ENCODE measurements around the gene HACL1.

The HACL1 gene

DNA sequence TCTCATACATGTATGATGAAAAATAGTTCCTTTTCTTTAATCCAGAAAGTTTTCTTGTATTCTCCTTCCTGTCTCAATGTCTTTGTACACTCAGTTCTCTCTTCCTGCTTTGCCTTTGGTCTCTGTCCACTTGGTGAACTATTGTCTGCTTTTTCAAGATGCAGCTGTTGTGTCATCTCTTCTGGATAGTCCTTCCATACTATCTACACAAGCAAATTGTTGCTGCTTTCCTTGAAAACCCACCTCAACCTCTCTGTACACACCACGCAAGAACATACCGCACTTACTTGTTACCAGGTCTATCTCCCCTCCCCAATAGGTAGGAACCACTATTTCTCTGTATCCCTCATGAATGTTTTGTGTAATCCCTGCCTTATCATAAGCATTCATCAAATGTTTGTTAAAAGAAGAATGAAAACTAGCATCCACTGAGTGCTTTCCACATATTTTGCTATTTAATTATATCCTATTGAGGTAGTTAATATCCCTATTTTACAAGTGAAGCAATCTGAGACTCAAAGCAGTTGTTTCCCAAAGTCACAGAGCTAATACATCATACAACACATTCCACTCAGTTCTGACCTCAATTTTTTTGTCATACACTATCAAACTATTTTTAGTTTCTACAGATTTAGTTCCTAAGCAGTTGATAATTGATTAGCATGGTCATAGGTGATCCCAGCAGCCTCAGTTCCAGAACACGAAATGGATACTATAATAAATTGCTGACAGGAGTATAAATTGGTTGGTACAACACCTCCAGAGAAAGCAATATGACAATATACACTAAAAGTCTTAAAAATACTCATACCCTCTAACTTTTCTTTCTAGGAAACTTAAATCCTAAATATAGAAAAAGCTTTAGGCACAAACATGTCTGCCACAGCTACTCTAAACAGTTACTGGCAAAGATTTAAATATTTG lies 19.6 kb downstream of the HACL1 start:
- POLR2A ChIA-PET, result no interaction called here
- TF ChIP-seq, protein P1, sequence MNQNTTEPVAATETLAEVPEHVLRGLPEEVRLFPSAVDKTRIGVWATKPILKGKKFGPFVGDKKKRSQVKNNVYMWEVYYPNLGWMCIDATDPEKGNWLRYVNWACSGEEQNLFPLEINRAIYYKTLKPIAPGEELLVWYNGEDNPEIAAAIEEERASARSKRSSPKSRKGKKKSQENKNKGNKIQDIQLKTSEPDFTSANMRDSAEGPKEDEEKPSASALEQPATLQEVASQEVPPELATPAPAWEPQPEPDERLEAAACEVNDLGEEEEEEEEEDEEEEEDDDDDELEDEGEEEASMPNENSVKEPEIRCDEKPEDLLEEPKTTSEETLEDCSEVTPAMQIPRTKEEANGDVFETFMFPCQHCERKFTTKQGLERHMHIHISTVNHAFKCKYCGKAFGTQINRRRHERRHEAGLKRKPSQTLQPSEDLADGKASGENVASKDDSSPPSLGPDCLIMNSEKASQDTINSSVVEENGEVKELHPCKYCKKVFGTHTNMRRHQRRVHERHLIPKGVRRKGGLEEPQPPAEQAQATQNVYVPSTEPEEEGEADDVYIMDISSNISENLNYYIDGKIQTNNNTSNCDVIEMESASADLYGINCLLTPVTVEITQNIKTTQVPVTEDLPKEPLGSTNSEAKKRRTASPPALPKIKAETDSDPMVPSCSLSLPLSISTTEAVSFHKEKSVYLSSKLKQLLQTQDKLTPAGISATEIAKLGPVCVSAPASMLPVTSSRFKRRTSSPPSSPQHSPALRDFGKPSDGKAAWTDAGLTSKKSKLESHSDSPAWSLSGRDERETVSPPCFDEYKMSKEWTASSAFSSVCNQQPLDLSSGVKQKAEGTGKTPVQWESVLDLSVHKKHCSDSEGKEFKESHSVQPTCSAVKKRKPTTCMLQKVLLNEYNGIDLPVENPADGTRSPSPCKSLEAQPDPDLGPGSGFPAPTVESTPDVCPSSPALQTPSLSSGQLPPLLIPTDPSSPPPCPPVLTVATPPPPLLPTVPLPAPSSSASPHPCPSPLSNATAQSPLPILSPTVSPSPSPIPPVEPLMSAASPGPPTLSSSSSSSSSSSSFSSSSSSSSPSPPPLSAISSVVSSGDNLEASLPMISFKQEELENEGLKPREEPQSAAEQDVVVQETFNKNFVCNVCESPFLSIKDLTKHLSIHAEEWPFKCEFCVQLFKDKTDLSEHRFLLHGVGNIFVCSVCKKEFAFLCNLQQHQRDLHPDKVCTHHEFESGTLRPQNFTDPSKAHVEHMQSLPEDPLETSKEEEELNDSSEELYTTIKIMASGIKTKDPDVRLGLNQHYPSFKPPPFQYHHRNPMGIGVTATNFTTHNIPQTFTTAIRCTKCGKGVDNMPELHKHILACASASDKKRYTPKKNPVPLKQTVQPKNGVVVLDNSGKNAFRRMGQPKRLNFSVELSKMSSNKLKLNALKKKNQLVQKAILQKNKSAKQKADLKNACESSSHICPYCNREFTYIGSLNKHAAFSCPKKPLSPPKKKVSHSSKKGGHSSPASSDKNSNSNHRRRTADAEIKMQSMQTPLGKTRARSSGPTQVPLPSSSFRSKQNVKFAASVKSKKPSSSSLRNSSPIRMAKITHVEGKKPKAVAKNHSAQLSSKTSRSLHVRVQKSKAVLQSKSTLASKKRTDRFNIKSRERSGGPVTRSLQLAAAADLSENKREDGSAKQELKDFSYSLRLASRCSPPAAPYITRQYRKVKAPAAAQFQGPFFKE (tag by site-specific recombination; IDR thresholded peaks at IDR 0.05; ENCODE audit: borderline replicate concordance), result no peak
- TF ChIP-seq YY1 (tag by site-specific recombination; IDR thresholded peaks at IDR 0.05), result no peak
- TF ChIP-seq, protein P2, sequence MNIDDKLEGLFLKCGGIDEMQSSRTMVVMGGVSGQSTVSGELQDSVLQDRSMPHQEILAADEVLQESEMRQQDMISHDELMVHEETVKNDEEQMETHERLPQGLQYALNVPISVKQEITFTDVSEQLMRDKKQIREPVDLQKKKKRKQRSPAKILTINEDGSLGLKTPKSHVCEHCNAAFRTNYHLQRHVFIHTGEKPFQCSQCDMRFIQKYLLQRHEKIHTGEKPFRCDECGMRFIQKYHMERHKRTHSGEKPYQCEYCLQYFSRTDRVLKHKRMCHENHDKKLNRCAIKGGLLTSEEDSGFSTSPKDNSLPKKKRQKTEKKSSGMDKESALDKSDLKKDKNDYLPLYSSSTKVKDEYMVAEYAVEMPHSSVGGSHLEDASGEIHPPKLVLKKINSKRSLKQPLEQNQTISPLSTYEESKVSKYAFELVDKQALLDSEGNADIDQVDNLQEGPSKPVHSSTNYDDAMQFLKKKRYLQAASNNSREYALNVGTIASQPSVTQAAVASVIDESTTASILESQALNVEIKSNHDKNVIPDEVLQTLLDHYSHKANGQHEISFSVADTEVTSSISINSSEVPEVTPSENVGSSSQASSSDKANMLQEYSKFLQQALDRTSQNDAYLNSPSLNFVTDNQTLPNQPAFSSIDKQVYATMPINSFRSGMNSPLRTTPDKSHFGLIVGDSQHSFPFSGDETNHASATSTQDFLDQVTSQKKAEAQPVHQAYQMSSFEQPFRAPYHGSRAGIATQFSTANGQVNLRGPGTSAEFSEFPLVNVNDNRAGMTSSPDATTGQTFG (tag by site-specific recombination; IDR thresholded peaks at IDR 0.05; ENCODE audit: borderline replicate concordance), result no peak
- TF ChIP-seq ZNF155 (tag by site-specific recombination; IDR thresholded peaks at IDR 0.05), result no peak
- no peak for TF ChIP-seq ZSCAN16 (tag by site-specific recombination; IDR thresholded peaks at IDR 0.05)
- TF ChIP-seq FEZF1 (tag by site-specific recombination; IDR thresholded peaks at IDR 0.05), result no peak
- TF ChIP-seq ZNF416 (tag by site-specific recombination; IDR thresholded peaks at IDR 0.05), result no peak
- no peak for TF ChIP-seq HOXD13 (CRISPR knock-in tag; IDR thresholded peaks at IDR 0.05; ENCODE audit: borderline replicate concordance)
- TF ChIP-seq ZNF707 (tag by site-specific recombination; IDR thresholded peaks at IDR 0.05), result no peak
- TF ChIP-seq ZNF830 (tag by site-specific recombination; IDR thresholded peaks at IDR 0.05; ENCODE audit: low read depth), result no peak
- no peak for TF ChIP-seq IKZF3 (tag by site-specific recombination; IDR thresholded peaks at IDR 0.05)
- TF ChIP-seq ZXDB (tag by site-specific recombination; IDR thresholded peaks at IDR 0.05), result no peak
- no peak for TF ChIP-seq ZNF140 (tag by site-specific recombination; IDR thresholded peaks at IDR 0.05)
- no peak for TF ChIP-seq MEIS1 (CRISPR knock-in tag; IDR thresholded peaks at IDR 0.05; ENCODE audit: borderline replicate concordance)

DNA sequence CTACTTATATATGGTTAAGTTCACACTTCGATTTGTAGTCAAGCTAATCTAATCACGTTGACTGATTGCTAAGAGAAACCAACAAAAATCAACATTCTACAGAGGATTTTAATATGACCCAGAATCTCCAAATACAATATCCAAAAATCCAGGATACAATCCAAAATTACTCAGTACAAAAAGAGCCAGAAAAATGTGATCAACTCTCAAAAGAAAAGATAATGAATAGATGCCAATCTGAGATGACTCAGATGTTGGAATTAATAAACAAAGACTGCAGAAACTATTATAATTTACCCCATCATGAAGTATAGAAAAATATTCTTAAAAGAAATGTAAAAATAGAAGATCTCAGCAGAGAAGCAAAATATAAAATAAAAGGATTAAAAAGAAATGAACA lies 22.3 kb downstream of the HACL1 start:
- H3K4me1 ChIP-seq (ENCODE audit: control insufficient read depth, insufficient read depth, low read length), result no peaks in the 10 kb centered on the region
- no peaks in the 10 kb centered on the region for H3K9me3 ChIP-seq (ENCODE audit: control insufficient read depth, insufficient read depth, low read depth, low read length)
- POLR2A ChIA-PET, result no interaction called here
- H3K4me3 ChIP-seq (ENCODE audit: low read depth, low read length), result no peak overlapping the region
- H3K27ac ChIP-seq (ENCODE audit: extremely low read depth, low read depth, low read length), result no peak overlapping the region
- TF ChIP-seq PBX3 (CRISPR knock-in tag; IDR thresholded peaks at IDR 0.05) (no peak), ZNF211 (tag by site-specific recombination; IDR thresholded peaks at IDR 0.05; ENCODE audit: low read depth) (no peak)
- CTCF ChIA-PET, result interaction anchor here (0.6 kb wide), 1 partner anchor 165 kb away, joined by 3 read pairs; no protein-coding TSS in a partner anchor
- peaks cover 32 to 39% of the 10 kb centered on the region in 2 experiments for H3K36me3 ChIP-seq (ENCODE audit: control insufficient read depth in 2 of 2, insufficient read depth in 1 of 2, low read length in 2 of 2)

More for the DNA sequence above, 19.6 kb downstream of the HACL1 start:
- Histone ChIP-seq H3K4me1 (ENCODE audit: control insufficient read depth, insufficient read depth, low read length) (no peaks in the 10 kb centered on the region), H3K9me3 (ENCODE audit: control insufficient read depth, insufficient read depth, low read depth, low read length) (no peaks in the 10 kb centered on the region), H3K36me3 (ENCODE audit: control insufficient read depth in 2 of 2, insufficient read depth in 1 of 2, low read length in 2 of 2) (peaks cover 43 to 53% of the 10 kb centered on the region in 2 experiments), H3K4me3 (ENCODE audit: low read depth, low read length) (no peak overlapping the region), H3K27ac (ENCODE audit: extremely low read depth, low read depth, low read length) (no peak overlapping the region)
- CTCF ChIA-PET, result no interaction called here

Measured in HEK293 (cell line).